D721Med (cell line): Measurements from ENCODE around the gene CDCP2.

Experiments used
- DNase-seq: peaks from one replicate; pipeline ENCODE4 v3.0.0; 2011; ENCODE audit warnings: low spot score; ENCODE audit not compliant: insufficient read length
- FAIRE-seq: peaks from 2 replicates; lab custom pipeline; 2011; peaks lifted over from hg19 to GRCh38; lab: Jason Lieb, UNC
- CTCF ChIP-seq: IDR thresholded peaks from 2 replicates; pipeline ENCODE4 v1.5.1; 2012; ENCODE audit warnings: mild to moderate bottlenecking, control low read depth; ENCODE audit not compliant: insufficient read depth; ENCODE audit errors: missing control alignments

CDCP2 gene

DNA sequence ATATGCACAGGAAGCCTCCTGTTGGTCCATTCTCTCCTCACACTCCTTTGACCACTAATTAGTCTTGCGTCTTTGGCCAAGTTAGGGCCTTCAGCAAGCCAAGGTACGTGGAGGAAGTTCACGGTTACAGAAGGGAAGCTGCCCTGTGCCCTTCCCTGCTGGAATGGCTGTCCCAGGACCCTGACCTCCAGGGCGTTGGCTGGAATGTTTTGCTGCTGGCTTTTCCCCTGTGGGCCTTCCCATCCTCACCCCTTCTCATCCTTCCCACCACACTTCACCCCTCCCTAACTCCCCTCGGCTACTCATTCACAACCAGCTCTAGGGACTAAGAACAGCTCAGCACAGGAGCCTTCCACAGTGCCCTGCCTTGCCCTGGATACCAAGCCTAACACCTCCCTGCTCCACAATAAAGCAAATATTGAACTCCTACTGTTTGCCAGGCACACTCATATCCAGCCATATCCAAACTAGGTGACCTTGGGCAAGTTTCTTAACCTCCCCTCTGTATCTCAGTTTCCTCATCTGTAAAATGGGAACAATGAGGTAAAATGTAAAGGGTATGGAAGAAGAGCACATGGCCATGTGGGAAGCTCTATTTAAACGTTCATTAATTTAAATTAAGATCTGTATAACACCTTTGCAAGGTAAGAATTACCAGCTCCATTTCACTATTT, 8.8 kb upstream of the CDCP2 start:
- no peak for TF ChIP-seq CTCF
- DNase-seq: no peak
- FAIRE-seq: no peak

DNA sequence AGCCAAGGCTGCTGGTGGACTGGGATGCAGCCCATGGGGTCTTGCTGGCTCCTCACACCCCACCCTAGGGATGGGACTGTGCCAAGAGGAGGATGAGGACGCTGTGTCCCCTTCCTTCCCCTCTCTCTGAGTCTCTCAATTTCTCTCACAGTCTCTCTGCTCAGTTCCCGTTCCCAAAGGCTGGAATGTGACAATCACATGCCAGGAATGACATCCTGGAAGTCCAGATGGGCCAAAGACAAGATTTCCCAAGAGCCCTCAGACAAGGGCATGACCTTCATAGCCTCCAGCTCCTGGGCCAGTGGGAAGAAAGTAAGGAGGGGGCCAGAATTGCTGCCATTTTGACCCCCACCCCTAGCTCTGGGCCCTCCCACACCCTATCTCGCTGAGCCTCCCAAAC, 7.6 kb upstream of the CDCP2 start:
- FAIRE-seq: no peak
- TF ChIP-seq CTCF: no peak
- DNase-seq: no peak

DNA sequence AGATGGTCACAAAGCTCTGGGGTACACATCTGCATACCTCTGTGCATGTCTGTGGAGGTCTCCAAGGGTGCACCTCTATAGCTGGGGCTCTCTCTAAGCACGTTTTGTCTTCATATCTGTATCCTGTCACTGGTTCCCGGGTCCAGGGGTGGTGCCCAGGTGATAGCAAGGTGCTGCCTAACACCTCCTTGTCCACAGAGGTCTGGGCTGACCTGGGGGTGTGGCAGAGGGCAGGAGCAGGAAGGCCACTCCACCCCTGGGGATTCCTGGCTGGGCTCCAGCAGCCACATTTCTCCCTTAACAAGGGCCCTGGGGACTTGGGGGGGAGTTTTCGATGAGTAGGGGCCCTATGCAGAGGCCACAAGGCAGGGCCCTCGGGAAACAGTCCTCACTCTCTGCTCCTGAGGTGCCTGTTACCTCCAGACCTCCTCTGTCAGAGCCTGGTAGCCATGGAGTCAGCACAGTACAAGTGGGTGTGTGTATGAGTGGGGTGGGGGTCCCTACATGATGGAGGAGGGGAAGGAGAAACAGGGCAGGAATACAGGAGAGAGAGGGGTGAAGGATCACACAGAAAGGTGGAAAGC, 7.0 kb upstream of the CDCP2 start:
- no peak for TF ChIP-seq CTCF
- DNase-seq: no peak
- no peak for FAIRE-seq

GRCh38 chr1:54158071-54158470, 5.3 kb upstream of the CDCP2 start:
- FAIRE-seq (no peak), DNase-seq (no peak)
- TF ChIP-seq CTCF: no peak

DNA sequence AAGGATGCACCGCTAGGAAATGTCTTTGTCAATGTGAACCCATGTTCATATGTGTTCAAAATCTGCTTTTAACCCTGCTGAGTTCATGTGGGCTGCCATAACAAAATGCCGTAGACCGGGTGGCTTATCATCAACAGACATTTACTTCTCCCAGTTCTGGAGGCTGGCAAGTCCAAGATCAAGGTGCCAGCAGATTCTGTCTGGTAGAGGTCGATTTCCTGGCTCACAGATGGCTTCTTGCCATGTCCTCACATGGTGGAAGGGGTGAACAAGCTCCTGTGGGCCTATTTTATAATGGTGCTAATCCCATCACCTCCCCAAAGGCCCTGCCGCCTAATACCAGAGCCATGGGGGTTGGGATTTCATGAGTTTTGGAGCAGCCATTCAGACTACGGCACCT, 4.6 kb upstream of the CDCP2 start:
- DNase-seq (no peak), FAIRE-seq (no peak)
- no peak for TF ChIP-seq CTCF

- FAIRE-seq (no peak), DNase-seq (no peak)
- no peak for TF ChIP-seq CTCF
Measured at GRCh38 chr1:54156986-54157385, 4.2 kb upstream of the CDCP2 start.

DNA sequence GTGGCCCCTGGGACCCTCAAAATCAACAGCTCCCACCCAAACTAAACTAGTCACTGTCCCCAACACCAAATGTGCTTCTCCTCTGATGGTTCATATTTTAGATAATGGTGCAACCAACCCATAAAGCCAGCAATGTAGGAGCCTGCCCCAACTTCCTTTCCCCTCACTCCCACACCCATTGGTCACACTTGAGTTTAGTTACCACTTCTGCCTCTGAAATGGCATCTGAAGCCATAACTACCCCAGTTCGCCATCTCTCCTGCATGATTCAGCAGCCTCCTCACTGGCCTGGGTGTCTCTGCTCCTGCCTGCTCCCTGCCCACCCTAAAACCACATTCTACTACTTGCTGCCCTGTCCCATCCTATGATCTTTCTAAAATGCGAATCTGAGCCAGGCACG, 3.4 kb upstream of the CDCP2 start:
- TF ChIP-seq CTCF: no peak
- DNase-seq: no peak
- FAIRE-seq: no peak
